Epithelial cell of prostate (primary cell): Measurements from ENCODE around the gene LHX4.

Experiments
- DNase-seq: peaks from one replicate; pipeline ENCODE4 v3.0.0-alpha.2; 2011; ENCODE audit warnings: low read depth, low spot score
- H3K27ac ChIP-seq: fragments of 450-650 bp; 2 replicates; pipeline ENCODE4 v1.5.1; 2017; ENCODE audit warnings: mild to moderate bottlenecking

The LHX4 gene

GRCh38 chr1:180229483-180230415 lies at the start of gene LHX4:
TSS of gene LHX4 (plus strand) at chr1:180230264. CDS start at chr1:180230530, 266 bp downstream.
- no peak within 1 kb of the TSS for H3K27ac ChIP-seq
- DNase-seq = no peak

- no peak overlapping the region for H3K27ac ChIP-seq
- no peak for DNase-seq
Measured at GRCh38 chr1:180181048-180181447, 49.0 kb upstream of the LHX4 start.

DNA sequence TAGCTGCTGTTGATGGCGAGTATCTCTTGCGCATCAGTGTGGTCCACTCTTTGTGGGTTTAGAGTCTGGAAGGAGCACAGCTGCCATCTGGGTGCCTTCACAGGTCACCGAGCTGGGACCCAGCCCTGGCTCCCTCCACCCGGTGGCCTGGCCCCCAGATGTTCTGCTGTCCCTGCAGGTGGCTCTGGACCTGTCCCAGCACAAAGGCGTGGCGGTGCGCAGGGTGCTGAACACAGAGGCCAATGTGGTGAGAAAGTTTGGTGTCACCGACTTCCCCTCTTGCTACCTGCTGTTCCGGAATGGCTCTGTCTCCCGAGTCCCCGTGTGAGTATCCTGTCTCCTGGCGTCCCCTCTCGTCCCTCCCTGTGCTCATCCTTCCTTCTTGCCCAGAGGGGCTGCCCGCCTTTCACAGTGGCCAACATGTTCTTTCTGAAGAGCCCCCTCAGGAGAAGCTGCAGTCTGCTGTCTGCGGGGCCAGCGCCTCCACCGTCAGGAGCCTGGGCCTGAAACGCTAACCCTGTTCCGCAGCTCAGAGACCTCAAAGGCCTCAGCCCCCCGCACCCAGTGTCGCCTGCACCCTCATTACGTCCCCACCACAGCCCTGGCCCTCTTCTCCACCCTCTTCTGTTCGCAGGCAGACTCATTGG lies 47.9 kb upstream of the LHX4 start:
- no peak for DNase-seq
- no peak overlapping the region for H3K27ac ChIP-seq

DNA sequence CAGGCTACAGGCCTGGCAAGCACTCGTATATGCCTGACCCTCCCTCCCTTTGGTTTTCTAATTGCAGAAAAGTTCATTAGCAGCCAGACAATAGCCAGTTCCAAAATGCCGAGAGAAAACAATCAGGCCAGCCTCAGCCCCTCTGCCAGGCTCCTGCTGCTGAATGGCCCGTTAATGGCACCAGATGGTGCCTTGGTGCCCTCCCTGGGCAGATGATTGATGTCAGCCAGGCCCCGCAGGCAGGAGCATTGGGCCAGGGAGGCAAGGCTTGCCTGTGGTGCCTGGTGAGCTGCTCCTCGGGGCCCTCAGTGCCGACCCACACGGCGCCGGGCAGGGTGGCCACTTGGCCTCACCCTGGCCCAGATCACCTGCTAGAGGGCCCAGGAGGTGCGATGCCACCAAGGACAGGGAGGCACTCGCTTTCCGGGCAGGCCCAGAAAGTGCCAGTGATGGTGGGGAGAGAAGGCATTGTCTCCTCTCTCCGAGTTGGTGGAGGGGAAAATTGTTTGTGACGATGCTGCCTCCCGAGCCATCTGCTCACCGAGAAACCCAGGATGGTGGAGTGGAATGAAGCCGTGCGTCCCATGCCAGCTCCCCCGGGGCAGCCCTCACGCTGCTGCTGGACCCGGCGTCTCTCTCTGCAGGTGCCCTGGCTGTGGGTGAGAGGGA lies 47.3 kb upstream of the LHX4 start:
- no peak overlapping the region for H3K27ac ChIP-seq
- no peak for DNase-seq

- DNase-seq = no peak
- H3K27ac ChIP-seq = no peak overlapping the region
Measured at GRCh38 chr1:180183426-180183825, 46.6 kb upstream of the LHX4 start.

- DNase-seq = no peak
- H3K27ac ChIP-seq = no peak overlapping the region
Measured at GRCh38 chr1:180184041-180184440, 46.0 kb upstream of the LHX4 start.

GRCh38 chr1:180185281-180185680 lies 44.8 kb upstream of the LHX4 start:
- H3K27ac ChIP-seq = no peak overlapping the region
- no peak for DNase-seq

DNA sequence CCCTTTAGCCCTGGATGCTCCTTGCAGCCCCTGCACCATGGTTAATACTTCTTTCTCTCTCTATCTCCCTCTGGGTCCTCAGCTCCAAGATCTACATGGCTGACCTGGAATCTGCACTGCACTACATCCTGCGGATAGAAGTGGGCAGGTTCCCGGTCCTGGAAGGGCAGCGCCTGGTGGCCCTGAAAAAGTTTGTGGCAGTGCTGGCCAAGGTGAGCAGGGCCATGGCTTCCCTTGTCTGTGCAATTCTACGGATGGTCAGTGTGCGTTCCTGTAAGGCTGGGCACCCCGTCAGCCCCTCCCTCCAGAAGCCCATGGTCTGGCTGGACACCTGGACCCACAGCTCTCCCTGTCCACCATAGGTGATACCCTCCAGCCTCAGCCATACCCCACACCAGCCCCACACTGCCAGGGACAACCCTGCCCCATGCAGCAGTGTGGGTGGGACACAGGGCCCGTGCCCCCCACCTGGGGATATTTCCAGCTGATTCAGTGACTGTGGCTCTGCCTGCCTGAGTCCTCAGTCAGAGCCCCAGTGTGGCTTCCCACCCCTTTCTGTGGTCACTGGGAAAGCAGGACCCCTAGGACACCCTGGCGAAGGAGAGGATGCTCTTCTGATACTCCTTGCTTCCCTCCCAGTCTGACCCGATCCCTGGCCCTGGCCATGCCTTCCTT lies 44.0 kb upstream of the LHX4 start:
- no peak for DNase-seq
- no peak overlapping the region for H3K27ac ChIP-seq

DNA sequence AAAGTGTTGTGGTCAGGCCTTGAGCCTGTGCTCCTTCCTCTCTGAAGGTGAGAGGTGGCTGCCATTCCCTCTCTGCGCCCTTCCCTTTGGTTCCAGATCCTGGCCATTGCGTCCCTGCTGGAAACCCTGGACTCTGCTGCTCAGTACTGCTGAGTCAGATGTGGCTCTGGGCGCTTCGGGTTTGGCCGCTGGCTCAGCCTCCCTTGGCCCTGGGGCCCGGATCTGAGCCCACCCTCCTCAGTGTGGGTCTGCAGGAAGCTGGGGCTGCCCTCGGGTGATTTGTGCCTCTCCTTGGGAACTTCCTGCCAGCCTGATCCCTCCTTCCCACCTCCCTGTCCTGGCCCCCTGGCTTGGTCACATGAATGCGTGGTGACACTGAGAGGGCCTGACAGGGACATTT lies 43.2 kb upstream of the LHX4 start:
- DNase-seq = no peak
- H3K27ac ChIP-seq = no peak overlapping the region

DNA sequence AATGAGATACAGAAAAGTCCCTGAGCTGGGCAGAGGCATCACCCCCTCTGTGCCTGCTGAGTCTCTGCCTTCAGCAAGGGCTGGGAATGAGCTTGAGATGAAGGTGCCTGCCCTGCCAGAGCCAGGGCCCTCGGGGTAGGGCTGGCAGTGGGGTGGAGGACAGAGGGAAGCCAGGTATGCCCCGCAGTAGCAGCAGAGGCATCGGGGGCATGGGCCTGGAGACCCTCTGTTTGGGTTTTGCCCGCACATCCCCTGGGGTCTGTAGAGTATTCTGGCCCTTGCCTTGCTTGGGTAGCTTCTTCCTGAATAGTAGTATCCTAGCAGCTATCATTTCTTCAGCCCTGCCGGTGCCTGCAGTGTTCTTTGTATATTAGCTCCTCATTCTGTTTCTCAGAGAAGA lies 42.4 kb upstream of the LHX4 start:
- no peak for DNase-seq
- no peak overlapping the region for H3K27ac ChIP-seq

GRCh38 chr1:180188091-180188506 lies 42.0 kb upstream of the LHX4 start:
- DNase-seq = no peak
- no peak overlapping the region for H3K27ac ChIP-seq

DNA sequence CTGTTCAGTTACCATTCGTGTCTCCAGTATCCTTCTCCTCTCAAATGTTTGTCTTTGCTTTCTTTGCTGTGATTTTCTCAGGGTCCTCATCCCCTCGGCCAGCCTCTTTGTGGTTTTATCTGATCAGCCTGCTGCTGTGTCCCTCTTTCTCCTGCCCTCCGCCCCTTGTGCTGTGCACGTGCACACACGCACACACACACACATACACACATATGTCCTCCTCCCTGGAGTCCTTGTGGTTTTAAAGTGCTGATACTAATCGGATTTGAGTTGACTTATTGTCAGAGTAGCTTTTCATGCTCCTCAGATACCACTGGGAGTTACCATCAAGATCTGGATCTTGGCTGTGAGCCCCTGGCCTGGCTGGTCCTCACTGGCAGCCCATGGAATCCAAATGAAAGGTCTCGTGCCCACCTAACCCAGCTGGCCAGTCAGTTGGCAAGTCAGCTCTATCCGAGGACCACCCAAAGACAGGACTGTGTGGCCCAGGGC lies 41.3 kb upstream of the LHX4 start:
- DNase-seq = no peak
- H3K27ac ChIP-seq = no peak overlapping the region

DNA sequence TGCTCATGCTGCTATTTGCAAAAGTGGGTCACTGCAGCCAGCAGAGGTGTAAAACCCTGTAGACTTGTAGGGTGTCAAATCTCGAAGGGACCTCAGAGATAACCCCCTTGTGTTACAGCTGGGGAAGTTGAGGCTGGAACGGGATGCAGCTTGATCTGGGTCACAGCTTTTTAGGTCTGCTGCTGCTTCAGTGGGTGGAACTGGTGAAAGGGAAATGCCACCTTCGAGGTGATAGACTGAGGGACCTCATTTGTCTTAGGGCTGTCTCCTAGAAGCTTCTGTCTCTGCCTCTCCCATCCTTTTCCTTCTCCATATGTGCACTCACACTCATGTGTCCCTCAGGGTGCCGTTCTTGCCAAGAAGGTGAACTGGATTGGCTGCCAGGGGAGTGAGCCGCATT lies 40.0 kb upstream of the LHX4 start:
- H3K27ac ChIP-seq = no peak overlapping the region
- DNase-seq = no peak

DNA sequence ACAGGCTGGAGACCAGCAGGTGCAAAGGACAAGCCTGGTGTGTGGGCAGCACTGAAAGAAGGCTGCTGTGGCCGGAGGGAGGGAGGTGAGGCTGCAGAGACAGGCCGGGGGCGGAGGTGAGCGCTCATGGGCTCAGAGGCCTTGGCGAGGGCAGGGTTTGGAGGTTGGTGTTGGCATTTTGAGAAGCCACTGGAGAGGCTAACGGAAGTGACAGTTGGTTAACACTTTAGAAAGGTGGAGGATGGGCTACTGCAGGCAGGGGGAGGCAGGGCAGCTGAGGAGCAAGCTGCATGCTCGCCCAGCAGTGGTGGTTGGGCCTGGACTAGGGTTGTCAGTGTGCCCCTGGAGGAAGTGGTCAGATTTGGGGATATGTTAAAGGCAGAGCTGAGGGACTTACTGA lies 37.9 kb upstream of the LHX4 start:
- no peak for DNase-seq
- H3K27ac ChIP-seq = no peak overlapping the region

- no peak overlapping the region for H3K27ac ChIP-seq
- DNase-seq = no peak
Measured at GRCh38 chr1:180193141-180194047, 36.7 kb upstream of the LHX4 start.

DNA sequence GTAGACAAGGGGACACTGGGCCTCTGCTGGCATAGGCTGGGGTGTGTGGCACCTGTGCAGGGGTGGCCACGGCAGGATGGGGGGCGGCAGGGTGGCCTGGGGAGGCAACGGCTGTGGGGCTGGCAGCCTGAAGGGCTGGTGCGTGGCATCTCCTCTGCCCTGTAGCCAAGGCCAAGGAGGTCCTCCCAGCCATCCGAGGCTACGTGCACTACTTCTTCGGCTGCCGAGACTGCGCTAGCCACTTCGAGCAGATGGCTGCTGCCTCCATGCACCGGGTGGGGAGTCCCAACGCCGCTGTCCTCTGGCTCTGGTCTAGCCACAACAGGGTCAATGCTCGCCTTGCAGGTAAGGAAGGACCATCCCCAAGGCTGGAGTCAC lies 36.0 kb upstream of the LHX4 start:
- H3K27ac ChIP-seq = no peak overlapping the region
- no peak for DNase-seq

GRCh38 chr1:180194546-180195207 lies 35.4 kb upstream of the LHX4 start:
- H3K27ac ChIP-seq = no peak overlapping the region
- DNase-seq = no peak

GRCh38 chr1:180195401-180195800 lies 34.7 kb upstream of the LHX4 start:
- H3K27ac ChIP-seq = no peak overlapping the region
- no peak for DNase-seq

GRCh38 chr1:180195916-180196315 lies 34.1 kb upstream of the LHX4 start:
- H3K27ac ChIP-seq = no peak overlapping the region
- DNase-seq = no peak
